ENCODE data around the gene DLGAP3. TPM values are rescaled to one million over a fixed set of nuclear protein-coding genes. Genes with fewer than 3 reads are reported as not detected.

Gene DLGAP3
- total and polyA plus RNA-seq, 4 donors = 0.10 to 0.89 (median 0.22) TPM

DNA sequence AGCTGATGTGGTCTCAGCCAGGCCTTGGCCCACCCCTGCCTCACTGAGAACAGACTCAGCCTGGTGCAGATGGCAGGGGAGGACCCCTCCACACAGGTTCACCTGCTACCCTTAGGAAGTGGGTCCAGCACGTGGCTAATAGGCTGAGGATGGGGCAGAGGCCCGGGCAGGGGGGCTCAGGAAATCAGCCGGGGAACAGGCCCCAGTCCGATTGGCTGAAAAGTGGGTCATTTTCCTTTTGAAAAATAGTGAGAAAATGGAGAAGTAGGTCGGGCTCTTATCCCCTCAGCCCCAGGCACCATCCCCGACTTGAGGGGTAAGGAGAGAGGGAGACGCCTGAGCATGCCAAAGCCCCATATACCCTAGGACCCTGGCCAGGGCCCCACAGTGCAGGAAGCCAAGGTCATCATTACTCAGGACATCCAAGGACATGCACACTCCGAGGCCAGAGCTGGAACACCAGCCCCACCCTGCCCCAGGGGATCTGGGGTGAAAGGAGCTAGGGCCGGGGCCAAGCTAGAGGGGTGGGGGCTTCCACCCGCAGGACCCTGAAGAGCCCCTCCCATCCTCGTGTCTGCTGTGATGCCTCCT lies 11.0 kb downstream of the DLGAP3 start:
- peaks cover 0 to 2% (median 0%) of the 10 kb centered on the region in 4 donors for H3K9me3 ChIP-seq (ENCODE audit: control insufficient read depth in 4 of 4, insufficient read depth in 3 of 4, low read length in 3 of 4)
- DNase-seq (no peak), ATAC-seq (ENCODE audit: insufficient read depth, low FRiP score) (no peak)
- H3K4me1 ChIP-seq (ENCODE audit: control insufficient read depth in 5 of 5, insufficient read depth in 5 of 5, low read length in 5 of 5) = no peaks in the 10 kb centered on the region
- TF ChIP-seq, protein P1, sequence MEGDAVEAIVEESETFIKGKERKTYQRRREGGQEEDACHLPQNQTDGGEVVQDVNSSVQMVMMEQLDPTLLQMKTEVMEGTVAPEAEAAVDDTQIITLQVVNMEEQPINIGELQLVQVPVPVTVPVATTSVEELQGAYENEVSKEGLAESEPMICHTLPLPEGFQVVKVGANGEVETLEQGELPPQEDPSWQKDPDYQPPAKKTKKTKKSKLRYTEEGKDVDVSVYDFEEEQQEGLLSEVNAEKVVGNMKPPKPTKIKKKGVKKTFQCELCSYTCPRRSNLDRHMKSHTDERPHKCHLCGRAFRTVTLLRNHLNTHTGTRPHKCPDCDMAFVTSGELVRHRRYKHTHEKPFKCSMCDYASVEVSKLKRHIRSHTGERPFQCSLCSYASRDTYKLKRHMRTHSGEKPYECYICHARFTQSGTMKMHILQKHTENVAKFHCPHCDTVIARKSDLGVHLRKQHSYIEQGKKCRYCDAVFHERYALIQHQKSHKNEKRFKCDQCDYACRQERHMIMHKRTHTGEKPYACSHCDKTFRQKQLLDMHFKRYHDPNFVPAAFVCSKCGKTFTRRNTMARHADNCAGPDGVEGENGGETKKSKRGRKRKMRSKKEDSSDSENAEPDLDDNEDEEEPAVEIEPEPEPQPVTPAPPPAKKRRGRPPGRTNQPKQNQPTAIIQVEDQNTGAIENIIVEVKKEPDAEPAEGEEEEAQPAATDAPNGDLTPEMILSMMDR (IDR thresholded peaks at IDR 0.05; ENCODE audit: control extremely low read depth, extremely low read depth) = no peak
- no peak overlapping the region for H3K9ac ChIP-seq (ENCODE audit: insufficient read depth in 1 of 2, low read length in 2 of 2)
- 20 to 21% methylated on average over 11 of the region's 11 CpGs for WGBS, 2 donors
- no peak overlapping the region for H3K27ac ChIP-seq (ENCODE audit: low read depth in 1 of 2, low read length in 1 of 2)
- H3K27me3 ChIP-seq (ENCODE audit: control insufficient read depth in 3 of 3, insufficient read depth in 3 of 3, low read length in 2 of 3) = peaks cover 0 to 3% (median 0%) of the 10 kb centered on the region in 3 donors
- H3K36me3 ChIP-seq (ENCODE audit: control insufficient read depth in 4 of 4, insufficient read depth in 4 of 4, low read length in 4 of 4) = no peaks in the 10 kb centered on the region
- H3K4me3 ChIP-seq = no peak overlapping the region

DNA sequence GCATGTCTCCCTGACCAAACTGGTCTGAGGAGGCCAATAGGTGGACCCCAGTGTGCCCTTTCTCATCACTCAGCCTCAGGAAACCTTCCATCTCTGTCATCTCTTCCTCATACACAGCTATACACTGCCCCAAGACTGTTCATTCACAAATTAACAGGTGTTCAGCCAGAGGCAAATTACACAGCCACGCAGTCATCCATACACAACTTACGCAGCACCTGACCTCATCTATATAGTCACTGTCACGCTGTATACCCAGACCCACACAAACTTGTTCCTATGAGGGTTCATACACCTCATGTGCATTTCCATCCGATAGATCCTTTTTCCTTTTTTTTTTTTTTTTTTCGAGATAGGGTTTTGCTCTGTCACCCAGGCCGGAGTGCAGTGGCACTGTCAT lies 12.4 kb downstream of the DLGAP3 start:
- no peaks in the 10 kb centered on the region for H3K27me3 ChIP-seq (ENCODE audit: control insufficient read depth in 3 of 3, insufficient read depth in 3 of 3, low read length in 2 of 3)
- TF ChIP-seq, protein P1 (IDR thresholded peaks at IDR 0.05; ENCODE audit: control extremely low read depth, extremely low read depth) = no peak
- 89 to 94% methylated on average over 6 of the region's 6 CpGs for WGBS, 2 donors

DNA sequence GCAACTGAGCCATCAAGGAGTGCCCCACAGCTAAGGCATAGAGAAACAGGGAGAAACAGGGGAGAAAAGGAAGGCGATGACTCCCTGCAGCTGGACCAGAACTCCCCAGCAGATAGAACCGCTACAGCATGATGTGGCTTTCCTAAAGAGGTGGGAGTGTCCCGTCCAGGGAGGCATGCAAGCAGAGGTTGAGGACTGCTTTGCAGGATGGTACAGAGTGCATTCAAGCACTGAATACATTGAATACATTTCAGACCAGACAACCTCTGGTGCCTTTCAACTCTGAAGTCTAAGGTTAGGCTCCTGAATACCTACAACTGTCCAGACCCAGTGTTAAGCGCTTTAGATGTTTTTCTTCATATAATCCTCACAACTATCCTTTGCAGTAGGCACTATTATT lies 13.3 kb downstream of the DLGAP3 start:
- ATAC-seq (ENCODE audit: insufficient read depth, low FRiP score) (no peak), DNase-seq (no peak)
- TF ChIP-seq, protein P1 (IDR thresholded peaks at IDR 0.05; ENCODE audit: control extremely low read depth, extremely low read depth) = no peak
- no peaks in the 10 kb centered on the region for H3K27me3 ChIP-seq (ENCODE audit: control insufficient read depth in 3 of 3, insufficient read depth in 3 of 3, low read length in 2 of 3)
- no peaks in the 10 kb centered on the region for H3K4me1 ChIP-seq (ENCODE audit: control insufficient read depth in 5 of 5, insufficient read depth in 5 of 5, low read length in 5 of 5)
- H3K27ac ChIP-seq (ENCODE audit: low read depth in 1 of 2, low read length in 1 of 2) = no peak overlapping the region
- peaks cover 0 to 2% (median 0%) of the 10 kb centered on the region in 4 donors for H3K9me3 ChIP-seq (ENCODE audit: control insufficient read depth in 4 of 4, insufficient read depth in 3 of 4, low read length in 3 of 4)
- WGBS, 2 donors = 88 to 92% methylated on average over 4 of the region's 4 CpGs
- no peaks in the 10 kb centered on the region for H3K36me3 ChIP-seq (ENCODE audit: control insufficient read depth in 4 of 4, insufficient read depth in 4 of 4, low read length in 4 of 4)
- H3K9ac ChIP-seq (ENCODE audit: insufficient read depth in 1 of 2, low read length in 2 of 2) = no peak overlapping the region
- H3K4me3 ChIP-seq = peak overlapping the region; percentile 22

More for the DNA sequence above, 12.4 kb downstream of the DLGAP3 start:
- DNase-seq (no peak), ATAC-seq (ENCODE audit: insufficient read depth, low FRiP score) (no peak)
- Histone ChIP-seq H3K4me3 (no peak overlapping the region), H3K27ac (ENCODE audit: low read depth in 1 of 2, low read length in 1 of 2) (no peak overlapping the region), H3K9me3 (ENCODE audit: control insufficient read depth in 4 of 4, insufficient read depth in 3 of 4, low read length in 3 of 4) (peaks cover 0 to 2% (median 0%) of the 10 kb centered on the region in 4 donors), H3K4me1 (ENCODE audit: control insufficient read depth in 5 of 5, insufficient read depth in 5 of 5, low read length in 5 of 5) (no peaks in the 10 kb centered on the region), H3K9ac (ENCODE audit: insufficient read depth in 1 of 2, low read length in 2 of 2) (no peak overlapping the region), H3K36me3 (ENCODE audit: control insufficient read depth in 4 of 4, insufficient read depth in 4 of 4, low read length in 4 of 4) (no peaks in the 10 kb centered on the region)

DNA sequence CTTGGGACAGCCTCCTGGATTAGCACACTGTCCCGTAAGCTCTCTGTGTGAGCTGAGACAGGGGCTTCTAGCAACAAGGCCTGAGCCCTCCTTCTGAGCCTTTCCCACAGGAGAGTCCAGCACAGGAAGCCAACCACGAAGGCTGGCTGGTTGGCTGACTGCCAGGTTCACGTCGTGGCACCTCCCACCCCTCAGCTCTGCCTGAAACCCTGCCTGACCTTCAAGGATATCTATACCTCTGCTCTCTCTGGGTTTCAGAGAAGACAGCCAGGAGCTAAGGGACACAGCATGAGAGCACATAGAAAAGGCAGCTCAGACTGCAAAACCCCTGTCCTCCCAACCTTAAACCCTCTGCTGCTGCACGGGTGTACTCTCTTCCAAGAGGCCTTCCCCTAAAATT lies 13.9 kb downstream of the DLGAP3 start:
- Histone ChIP-seq H3K27me3 (ENCODE audit: control insufficient read depth in 3 of 3, insufficient read depth in 3 of 3, low read length in 2 of 3) (no peaks in the 10 kb centered on the region), H3K4me3 (no peak overlapping the region), H3K27ac (ENCODE audit: low read depth in 1 of 2, low read length in 1 of 2) (no peak overlapping the region), H3K4me1 (ENCODE audit: control insufficient read depth in 5 of 5, insufficient read depth in 5 of 5, low read length in 5 of 5) (no peaks in the 10 kb centered on the region), H3K9ac (ENCODE audit: insufficient read depth in 1 of 2, low read length in 2 of 2) (no peak overlapping the region), H3K9me3 (ENCODE audit: control insufficient read depth in 4 of 4, insufficient read depth in 3 of 4, low read length in 3 of 4) (peaks cover 0 to 2% (median 0%) of the 10 kb centered on the region in 4 donors), H3K36me3 (ENCODE audit: control insufficient read depth in 4 of 4, insufficient read depth in 4 of 4, low read length in 4 of 4) (no peaks in the 10 kb centered on the region)
- ATAC-seq (ENCODE audit: insufficient read depth, low FRiP score) (no peak), DNase-seq (no peak)
- TF ChIP-seq, protein P1 (IDR thresholded peaks at IDR 0.05; ENCODE audit: control extremely low read depth, extremely low read depth) = no peak
- 31 to 38% methylated on average over 5 of the region's 5 CpGs for WGBS, 2 donors
